Tibial nerve (tissue), 4 donors: ENCODE results near the gene HMCN1. TPM values are rescaled to one million over a fixed set of nuclear protein-coding genes. Genes with fewer than 3 reads are reported as not detected.
A peak's percentile ranks its signal among the peaks of the same experiment; 100 is the strongest.
"Not testable (repeated sequence)": the region's sequence is repeated elsewhere in the genome, so short reads cannot be mapped to it uniquely, and the experiment has no call there.

Experiments used
- DNase-seq, 2 donors: peaks; one replicate each; pipeline ENCODE4 v3.0.0-alpha.2; 2019; ENCODE audit warnings: low spot score in 2 of 2
- H3K27ac ChIP-seq, 4 donors: fragments of 200-600 bp; sonication (generic) in 3 of 4; one replicate each; pipeline ENCODE4 v1.5.1; 2017 to 2019; ENCODE audit warnings: mild to moderate bottlenecking in 1 of 4
- H3K27me3 ChIP-seq, 2 donors: fragments of 200-600 bp; sonication (generic) in 1 of 2; one replicate each; pipeline versions ENCODE4 v1.5.1 to v1.6.0; 2017 to 2019
- H3K36me3 ChIP-seq, 3 donors: fragments of 200-600 bp; sonication (generic); one replicate each; pipeline ENCODE4 v1.5.1; 2018 to 2019
- H3K4me1 ChIP-seq, 4 donors: fragments of 200-600 bp; sonication (generic) in 3 of 4; one replicate each; pipeline ENCODE4 v1.5.1; 2017 to 2019
- H3K4me3 ChIP-seq, 4 donors: fragments of 200-600 bp; sonication (generic) in 3 of 4; one replicate each; pipeline ENCODE4 v1.5.1; 2017 to 2019; ENCODE audit warnings: mild to moderate bottlenecking in 1 of 4, moderate library complexity in 1 of 4
- H3K9me3 ChIP-seq, 4 donors: fragments of 200-600 bp; sonication (generic) in 3 of 4; one replicate each; pipeline ENCODE4 v1.5.1; 2017 to 2019
- EP300 ChIP-seq, 2 donors: sonication (generic); formaldehyde crosslinking; IDR thresholded peaks; one replicate each; pipeline ENCODE4 v1.6.1; 2017; ENCODE audit warnings: antibody characterized with exemption in 2 of 2, mild to moderate bottlenecking in 1 of 2
- POLR2A ChIP-seq, 2 donors: fragments of 450-650 bp; IDR thresholded peaks; one replicate each; pipeline ENCODE4 v1.6.1; 2017; ENCODE audit warnings: antibody characterized with exemption in 2 of 2, mild to moderate bottlenecking in 2 of 2, moderate library complexity in 2 of 2
- WGBS, 2 donors: methylation state at CpG; one replicate each; pipeline ENCODE4 v1.1.5; 2018; 5-methylcytosine and 5-hydroxymethylcytosine counted together
- total RNA-seq, 4 donors: library from RNA; depleted of rRNA; stranded (reverse); fragments of >200 nt; gene quantifications; one replicate each; pipeline ENCODE4 v1.1.0, GENCODE V29; 2016
- TF ChIP-seq, protein P1 (sequence below), 5 experiments: fragments of 200-600 bp in 3 of 5; fragments of 450-650 bp in 2 of 5; sonication (generic) in 3 of 5; IDR thresholded peaks; one replicate each; pipeline ENCODE4 v1.5.1; 2016 to 2019; ENCODE audit warnings: antibody characterized with exemption in 5 of 5, mild to moderate bottlenecking in 3 of 5, moderate library complexity in 2 of 5

Gene HMCN1
- total RNA-seq, 4 donors from 2014 or later, result 2.1 to 13.3 (median 3.9) TPM

DNA sequence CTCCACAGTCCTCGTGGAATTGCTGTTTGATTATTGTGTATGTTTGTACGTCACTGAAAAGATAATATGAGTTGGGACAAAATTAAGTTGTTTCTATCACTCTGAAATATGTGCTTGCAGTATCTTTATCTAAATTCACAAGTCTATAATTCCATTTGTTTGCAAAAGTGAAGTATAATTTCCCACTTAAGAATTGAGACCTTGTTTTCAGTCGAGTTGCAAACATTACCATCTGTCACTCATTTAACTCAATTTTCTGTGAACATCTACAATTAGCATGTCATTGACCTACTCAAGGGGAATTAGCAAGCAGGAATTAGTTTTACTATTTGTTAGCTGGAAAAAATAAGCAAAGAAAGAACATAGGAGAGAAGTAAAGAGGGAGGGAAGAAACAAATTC lies 445.0 kb downstream of the HMCN1 start:
- no peaks in the 10 kb centered on the region for H3K36me3 ChIP-seq
- H3K4me1 ChIP-seq, result peaks cover 0 to 8% (median 2%) of the 10 kb centered on the region in 4 donors
- no peaks in the 10 kb centered on the region for H3K9me3 ChIP-seq
- 63 to 67% methylated on average over 3 of the region's 3 CpGs for WGBS, 2 donors
- TF ChIP-seq, protein P1, sequence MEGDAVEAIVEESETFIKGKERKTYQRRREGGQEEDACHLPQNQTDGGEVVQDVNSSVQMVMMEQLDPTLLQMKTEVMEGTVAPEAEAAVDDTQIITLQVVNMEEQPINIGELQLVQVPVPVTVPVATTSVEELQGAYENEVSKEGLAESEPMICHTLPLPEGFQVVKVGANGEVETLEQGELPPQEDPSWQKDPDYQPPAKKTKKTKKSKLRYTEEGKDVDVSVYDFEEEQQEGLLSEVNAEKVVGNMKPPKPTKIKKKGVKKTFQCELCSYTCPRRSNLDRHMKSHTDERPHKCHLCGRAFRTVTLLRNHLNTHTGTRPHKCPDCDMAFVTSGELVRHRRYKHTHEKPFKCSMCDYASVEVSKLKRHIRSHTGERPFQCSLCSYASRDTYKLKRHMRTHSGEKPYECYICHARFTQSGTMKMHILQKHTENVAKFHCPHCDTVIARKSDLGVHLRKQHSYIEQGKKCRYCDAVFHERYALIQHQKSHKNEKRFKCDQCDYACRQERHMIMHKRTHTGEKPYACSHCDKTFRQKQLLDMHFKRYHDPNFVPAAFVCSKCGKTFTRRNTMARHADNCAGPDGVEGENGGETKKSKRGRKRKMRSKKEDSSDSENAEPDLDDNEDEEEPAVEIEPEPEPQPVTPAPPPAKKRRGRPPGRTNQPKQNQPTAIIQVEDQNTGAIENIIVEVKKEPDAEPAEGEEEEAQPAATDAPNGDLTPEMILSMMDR (IDR thresholded peaks at IDR 0.05), result no peak
- no peak for TF ChIP-seq POLR2A (IDR thresholded peaks at IDR 0.05)
- no peak for TF ChIP-seq EP300 (IDR thresholded peaks at IDR 0.05)
- H3K27ac ChIP-seq, result no peak overlapping the region
- H3K27me3 ChIP-seq, result no peaks in the 10 kb centered on the region
- no peak for DNase-seq
- no peak overlapping the region for H3K4me3 ChIP-seq

DNA sequence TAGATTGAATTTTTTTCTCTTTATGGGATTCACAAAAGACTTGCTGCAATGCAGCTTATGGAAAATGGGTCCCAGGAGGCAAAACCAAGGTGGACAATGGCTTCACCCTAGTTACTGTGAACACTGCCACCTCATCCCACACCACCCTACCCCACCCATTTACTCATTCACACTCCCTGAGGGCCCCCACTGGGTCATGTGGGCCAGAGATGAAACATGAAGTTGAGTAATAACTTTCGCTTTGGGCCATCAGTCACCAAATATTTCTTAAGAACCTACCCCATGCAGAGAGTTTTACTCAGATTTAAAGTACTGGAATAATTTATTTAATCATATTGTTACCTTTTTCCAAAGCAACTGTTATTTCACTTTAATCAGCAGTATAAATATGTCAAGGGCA lies 449.0 kb downstream of the HMCN1 start:
- no peaks in the 10 kb centered on the region for H3K9me3 ChIP-seq
- no peak for TF ChIP-seq POLR2A (IDR thresholded peaks at IDR 0.05)
- peak in 1 of 2 donors; percentile 46 for TF ChIP-seq EP300 (IDR thresholded peaks at IDR 0.05)
- H3K4me3 ChIP-seq, result no peak overlapping the region
- H3K36me3 ChIP-seq, result no peaks in the 10 kb centered on the region
- 83% methylated on average over 1 of the region's 1 CpG for WGBS, 2 donors
- H3K4me1 ChIP-seq, result peaks cover 0 to 14% (median 2%) of the 10 kb centered on the region in 4 donors
- DNase-seq, result peak; percentile 22 to 42
- H3K27ac ChIP-seq, result peak overlapping the region in 1 of 4 donors; percentile 23
- no peaks in the 10 kb centered on the region for H3K27me3 ChIP-seq

DNA sequence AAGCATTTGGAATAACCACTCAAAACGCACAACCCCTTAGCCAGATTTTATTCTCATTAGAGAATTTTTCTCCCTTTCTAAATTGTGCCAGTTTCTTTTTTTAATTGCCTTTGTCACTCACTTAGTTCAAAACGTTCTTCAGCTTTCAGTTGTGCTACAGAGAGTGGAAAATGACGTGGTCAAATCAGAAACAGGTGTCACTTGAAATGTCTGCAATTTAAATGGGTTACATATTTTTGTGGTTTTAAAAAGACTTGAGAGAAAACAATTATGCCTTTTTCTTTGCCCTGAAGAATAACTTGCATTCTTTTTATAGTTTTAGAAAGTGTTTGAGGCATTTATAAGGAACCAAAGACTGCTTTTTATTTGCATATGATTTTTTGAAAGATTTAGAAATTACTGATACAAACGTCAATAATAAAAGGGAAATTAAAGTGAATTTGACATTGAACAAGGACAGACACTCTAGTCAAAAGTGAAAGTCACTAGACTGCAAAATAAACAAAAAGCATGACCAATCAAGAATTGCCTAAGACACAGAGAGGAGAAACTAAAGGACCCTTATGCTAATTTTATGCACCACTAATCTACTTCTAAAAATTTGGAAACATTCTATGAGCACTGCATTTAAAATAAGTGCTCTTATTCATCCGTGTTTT lies 449.9 kb downstream of the HMCN1 start:
- peak overlapping the region in 1 of 4 donors; percentile 23 for H3K27ac ChIP-seq
- TF ChIP-seq EP300 (IDR thresholded peaks at IDR 0.05) (no peak), POLR2A (IDR thresholded peaks at IDR 0.05) (no peak)
- TF ChIP-seq, protein P1 (IDR thresholded peaks at IDR 0.05), result no peak
- H3K27me3 ChIP-seq, result no peaks in the 10 kb centered on the region
- H3K36me3 ChIP-seq, result no peaks in the 10 kb centered on the region
- H3K4me1 ChIP-seq, result peaks cover 0 to 14% (median 2%) of the 10 kb centered on the region in 4 donors
- DNase-seq, result no peak
- no peak overlapping the region for H3K4me3 ChIP-seq
- no peaks in the 10 kb centered on the region for H3K9me3 ChIP-seq
- WGBS, 2 donors, result 18 to 21% methylated on average over 5 of the region's 5 CpGs

DNA sequence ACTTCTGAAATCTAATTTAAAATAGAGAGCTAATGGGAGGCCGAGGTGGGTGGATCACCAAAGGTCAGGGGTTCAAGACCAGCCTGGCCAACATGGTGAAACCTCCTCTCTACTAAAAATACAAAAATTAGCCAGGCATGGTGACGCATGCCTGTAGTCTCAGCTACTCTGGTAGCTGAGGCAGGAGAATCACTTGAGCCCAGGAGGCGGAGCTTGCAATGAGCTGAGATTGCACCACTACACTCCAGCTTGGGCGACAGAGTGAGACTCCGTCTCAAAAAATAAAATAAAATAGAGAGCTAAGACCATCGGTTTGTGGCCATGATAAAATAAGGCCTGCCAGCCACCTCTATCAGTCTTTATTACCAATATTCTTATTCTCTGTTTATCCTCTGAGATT lies 452.1 kb downstream of the HMCN1 start:
- not testable (repeated sequence) for H3K27me3 ChIP-seq, DNase-seq, H3K9me3 ChIP-seq, H3K27ac ChIP-seq, H3K36me3 ChIP-seq, H3K4me3 ChIP-seq
- 90 to 92% methylated on average over 6 of the region's 6 CpGs for WGBS, 2 donors
- H3K4me1 ChIP-seq, result peaks cover 0 to 14% (median 2%) of the 10 kb centered on the region in 4 donors

DNA sequence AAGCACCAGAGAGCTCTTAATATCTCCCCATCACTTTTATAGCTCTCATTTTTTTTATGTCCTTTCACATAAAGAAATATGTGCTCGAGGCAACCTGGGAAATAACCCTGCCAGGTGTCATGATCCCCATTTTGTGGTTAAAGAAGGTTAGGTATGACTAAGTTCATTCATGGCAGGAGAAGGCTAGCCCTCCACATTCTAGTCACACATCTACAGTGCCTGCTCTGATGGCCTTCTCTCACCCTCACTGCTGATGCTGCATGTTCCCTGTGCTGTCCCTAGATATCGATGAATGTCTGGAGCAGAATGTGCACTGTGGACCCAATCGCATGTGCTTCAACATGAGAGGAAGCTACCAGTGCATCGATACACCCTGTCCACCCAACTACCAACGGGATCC lies 453.4 kb downstream of the HMCN1 start:
- Histone ChIP-seq H3K27me3 (no peaks in the 10 kb centered on the region), H3K4me1 (peaks cover 0 to 14% (median 2%) of the 10 kb centered on the region in 4 donors), H3K36me3 (no peaks in the 10 kb centered on the region), H3K27ac (no peak overlapping the region), H3K4me3 (no peak overlapping the region), H3K9me3 (no peaks in the 10 kb centered on the region)
- whole genome bisulfite sequencing, 2 donors, result 90 to 95% methylated on average over 5 of the region's 5 CpGs
- TF ChIP-seq POLR2A (IDR thresholded peaks at IDR 0.05) (no peak), EP300 (IDR thresholded peaks at IDR 0.05) (no peak)
- TF ChIP-seq, protein P1 (IDR thresholded peaks at IDR 0.05), result no peak
- DNase-seq, result no peak

DNA sequence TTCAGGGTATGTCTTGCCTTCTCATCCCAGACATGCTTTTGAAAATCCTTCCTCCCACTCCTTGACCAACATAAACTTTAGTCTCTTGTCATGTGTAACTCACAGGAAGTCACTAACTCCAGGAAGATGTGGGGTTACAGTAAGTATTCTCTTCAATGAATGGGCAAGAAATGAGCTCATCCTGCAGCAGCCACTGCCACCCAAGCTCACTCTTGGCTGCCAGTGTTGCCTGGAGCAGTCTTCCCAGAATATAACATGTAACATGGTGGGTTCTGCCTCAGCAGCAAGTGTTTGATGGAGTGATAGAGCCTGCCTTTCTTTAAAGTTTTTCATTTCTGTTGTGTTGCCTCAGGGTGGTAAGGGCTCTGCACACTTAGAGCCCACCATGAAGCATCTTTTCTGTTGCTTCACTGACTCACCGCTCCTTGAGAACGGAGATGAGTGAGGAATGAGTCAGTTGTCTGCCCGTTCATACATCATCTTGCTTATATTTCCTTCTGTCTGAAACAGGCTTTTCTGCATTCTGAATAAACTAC lies 453.9 kb downstream of the HMCN1 start:
- Histone ChIP-seq H3K4me3 (no peak overlapping the region), H3K9me3 (no peaks in the 10 kb centered on the region), H3K27me3 (no peaks in the 10 kb centered on the region), H3K36me3 (no peaks in the 10 kb centered on the region), H3K4me1 (peaks cover 0 to 14% (median 2%) of the 10 kb centered on the region in 4 donors), H3K27ac (no peak overlapping the region)
- no peak for DNase-seq
- TF ChIP-seq POLR2A (IDR thresholded peaks at IDR 0.05) (no peak), EP300 (IDR thresholded peaks at IDR 0.05) (no peak)
- TF ChIP-seq, protein P1 (IDR thresholded peaks at IDR 0.05), result no peak
- WGBS, 2 donors, result 70 to 94% methylated on average over 3 of the region's 3 CpGs
